ENCODE measurements around the gene TMEM63B.
"Not testable (repeated sequence)": the region's sequence is repeated elsewhere in the genome, so short reads cannot be mapped to it uniquely, and the experiment has no call there.

TMEM63B gene

GRCh38 chr6:44172731-44173500 lies 45.6 kb downstream of the TMEM63B start:
- DNase-seq = peak; percentile 27

- no peak for DNase-seq
Measured at GRCh38 chr6:44176130-44176761, 48.9 kb downstream of the TMEM63B start.

- no peak for DNase-seq
Measured at GRCh38 chr6:44176762-44177509, 49.6 kb downstream of the TMEM63B start.

GRCh38 chr6:44177691-44178423 lies 50.5 kb downstream of the TMEM63B start:
- no peak for DNase-seq

GRCh38 chr6:44178424-44179071 lies 51.2 kb downstream of the TMEM63B start:
- DNase-seq = no peak

GRCh38 chr6:44179072-44179536 lies 51.8 kb downstream of the TMEM63B start:
- DNase-seq = no peak

GRCh38 chr6:44179648-44180047 lies 52.3 kb downstream of the TMEM63B start:
- no peak for DNase-seq

- DNase-seq = no peak
Measured at GRCh38 chr6:44180406-44180805, 53.1 kb downstream of the TMEM63B start.

GRCh38 chr6:44180886-44181285 lies 53.5 kb downstream of the TMEM63B start:
- no peak for DNase-seq

- not testable (repeated sequence) for DNase-seq
Measured at GRCh38 chr6:44181784-44182183, 54.4 kb downstream of the TMEM63B start.

- DNase-seq = no peak
Measured at GRCh38 chr6:44182911-44183390, 55.6 kb downstream of the TMEM63B start.

- no peak for DNase-seq
Measured at GRCh38 chr6:44183783-44184182, 56.4 kb downstream of the TMEM63B start.

GRCh38 chr6:44185356-44185755 lies 58.0 kb downstream of the TMEM63B start:
- DNase-seq = not testable (repeated sequence)

- DNase-seq = no peak
Measured at GRCh38 chr6:44185953-44186634, 58.7 kb downstream of the TMEM63B start.

- DNase-seq = no peak
Measured at GRCh38 chr6:44186635-44187025, 59.3 kb downstream of the TMEM63B start.

GRCh38 chr6:44188819-44189218 lies 61.5 kb downstream of the TMEM63B start:
- no peak for DNase-seq

GRCh38 chr6:44189257-44189656 lies 61.9 kb downstream of the TMEM63B start:
- DNase-seq = no peak

- DNase-seq = no peak
Measured at GRCh38 chr6:44190715-44191114, 63.4 kb downstream of the TMEM63B start.

- no peak for DNase-seq
Measured at GRCh38 chr6:44192428-44193041, 65.2 kb downstream of the TMEM63B start.

GRCh38 chr6:44193307-44193910 lies 66.1 kb downstream of the TMEM63B start:
- DNase-seq = no peak

GRCh38 chr6:44194326-44194725 lies 67.0 kb downstream of the TMEM63B start:
- no peak for DNase-seq
